Measurements from ENCODE around the gene PREPL.

- TF ChIP-seq CTCF (IDR thresholded peaks at IDR 0.05; ENCODE audit: borderline replicate concordance, extremely low read depth, low read length, poor library complexity, severe bottlenecking), result no peak
- TF ChIP-seq EZH2 (IDR thresholded peaks at IDR 0.05; ENCODE audit: borderline replicate concordance, low read depth, low read length, severe bottlenecking), result no peak
Measured at GRCh38 chr2:44371445-44371844, 10.2 kb upstream of the PREPL start.
